Measurements from ENCODE around the gene MGST1.
"Not testable (repeated sequence)": the region's sequence is repeated elsewhere in the genome, so short reads cannot be mapped to it uniquely, and the experiment has no call there.

MGST1 gene

DNA sequence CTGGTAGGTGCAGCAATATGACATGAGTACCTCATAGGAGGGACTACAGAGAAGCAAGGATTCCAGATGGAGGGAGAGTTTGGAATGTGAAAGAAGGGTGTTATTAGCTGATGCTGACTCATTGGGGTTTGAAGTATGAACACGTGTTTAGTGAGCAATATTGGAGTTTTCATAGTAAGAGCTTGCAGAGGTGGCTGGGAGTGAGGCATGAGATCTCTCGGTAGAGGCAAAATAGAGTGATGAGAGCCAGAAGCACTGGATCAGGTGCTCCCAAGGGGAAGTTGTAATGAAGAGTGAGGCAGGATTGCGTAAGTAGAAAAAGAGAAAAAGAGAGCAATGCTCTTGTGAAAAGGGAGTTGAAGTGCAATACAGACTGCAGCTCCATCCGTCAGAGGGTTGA is 42.1 kb downstream of the MGST1 start:
- Histone ChIP-seq H3K36me3 (no peaks in the 10 kb centered on the region), H3K27me3 (ENCODE audit: insufficient read depth, low read depth, severe bottlenecking) (no peaks in the 10 kb centered on the region), H3K27ac (no peak overlapping the region), H3K9me3 (ENCODE audit: severe bottlenecking) (peaks cover 6% of the 10 kb centered on the region), H3K4me3 (ENCODE audit: low read depth, low read length) (no peak overlapping the region)
- TF ChIP-seq, protein P1, sequence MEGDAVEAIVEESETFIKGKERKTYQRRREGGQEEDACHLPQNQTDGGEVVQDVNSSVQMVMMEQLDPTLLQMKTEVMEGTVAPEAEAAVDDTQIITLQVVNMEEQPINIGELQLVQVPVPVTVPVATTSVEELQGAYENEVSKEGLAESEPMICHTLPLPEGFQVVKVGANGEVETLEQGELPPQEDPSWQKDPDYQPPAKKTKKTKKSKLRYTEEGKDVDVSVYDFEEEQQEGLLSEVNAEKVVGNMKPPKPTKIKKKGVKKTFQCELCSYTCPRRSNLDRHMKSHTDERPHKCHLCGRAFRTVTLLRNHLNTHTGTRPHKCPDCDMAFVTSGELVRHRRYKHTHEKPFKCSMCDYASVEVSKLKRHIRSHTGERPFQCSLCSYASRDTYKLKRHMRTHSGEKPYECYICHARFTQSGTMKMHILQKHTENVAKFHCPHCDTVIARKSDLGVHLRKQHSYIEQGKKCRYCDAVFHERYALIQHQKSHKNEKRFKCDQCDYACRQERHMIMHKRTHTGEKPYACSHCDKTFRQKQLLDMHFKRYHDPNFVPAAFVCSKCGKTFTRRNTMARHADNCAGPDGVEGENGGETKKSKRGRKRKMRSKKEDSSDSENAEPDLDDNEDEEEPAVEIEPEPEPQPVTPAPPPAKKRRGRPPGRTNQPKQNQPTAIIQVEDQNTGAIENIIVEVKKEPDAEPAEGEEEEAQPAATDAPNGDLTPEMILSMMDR (IDR thresholded peaks at IDR 0.05; ENCODE audit: low read depth, low read length) = no peak
- DNase-seq = no peak

DNA sequence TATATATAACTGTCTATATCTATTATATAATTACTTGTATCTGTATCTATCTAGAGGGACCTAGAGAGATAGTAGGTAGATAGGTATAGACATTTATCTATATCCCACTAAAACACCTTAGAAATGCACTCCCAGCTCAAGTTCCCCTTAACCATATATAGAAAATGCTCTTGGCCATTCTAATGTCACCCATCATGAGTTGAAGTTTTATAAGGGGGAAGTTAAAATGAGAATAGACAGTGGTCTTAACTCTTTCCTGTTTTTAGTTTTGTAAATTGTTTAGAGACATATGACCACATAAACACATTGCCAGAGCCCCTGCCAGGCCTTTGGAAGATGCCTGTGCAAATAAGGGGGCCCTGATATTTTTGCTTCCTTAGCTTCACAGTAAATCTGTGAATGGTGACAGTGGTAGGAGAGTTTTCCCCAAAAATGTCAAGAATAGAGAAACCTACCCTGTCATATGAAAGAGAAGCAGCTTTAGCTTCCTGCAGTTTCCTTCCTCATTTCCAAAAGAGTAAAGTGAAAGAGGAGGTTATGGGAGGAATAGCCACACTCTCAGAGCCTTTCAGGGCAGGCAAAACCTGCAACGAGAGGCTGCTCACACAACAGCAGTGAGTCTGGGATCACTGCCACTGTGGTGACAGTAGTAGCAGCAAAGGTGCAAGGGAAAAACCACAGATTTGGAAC is 45.5 kb downstream of the MGST1 start:
- Histone ChIP-seq H3K36me3 (no peaks in the 10 kb centered on the region), H3K9me3 (ENCODE audit: severe bottlenecking) (peaks cover 6% of the 10 kb centered on the region), H3K27ac (no peak overlapping the region), H3K27me3 (ENCODE audit: insufficient read depth, low read depth, severe bottlenecking) (no peaks in the 10 kb centered on the region), H3K4me3 (ENCODE audit: low read depth, low read length) (no peak overlapping the region)
- TF ChIP-seq, protein P1 (IDR thresholded peaks at IDR 0.05; ENCODE audit: low read depth, low read length) = no peak
- DNase-seq = no peak

DNA sequence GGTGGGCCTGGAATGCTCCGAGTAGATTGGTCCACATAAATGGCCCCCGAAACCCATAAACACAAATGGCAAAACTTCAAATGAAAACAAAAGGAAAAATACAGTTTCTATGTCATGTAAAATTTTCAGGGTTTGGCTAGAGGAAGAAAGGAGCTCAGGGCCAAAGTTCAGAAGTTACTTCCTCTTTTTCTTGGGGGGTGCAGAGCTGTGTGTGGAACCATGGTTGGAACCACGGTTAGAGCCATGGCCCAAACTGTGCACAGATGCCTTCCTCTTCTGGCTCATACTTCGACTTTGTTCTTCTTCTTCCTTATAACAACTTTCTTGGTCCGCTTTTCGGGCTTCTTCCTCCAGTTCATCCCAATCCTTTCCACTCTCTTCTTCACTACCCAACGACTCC is 51.7 kb downstream of the MGST1 start:
- Histone ChIP-seq H3K27me3 (ENCODE audit: insufficient read depth, low read depth, severe bottlenecking) (no peaks in the 10 kb centered on the region), H3K36me3 (no peaks in the 10 kb centered on the region), H3K4me3 (ENCODE audit: low read depth, low read length) (no peak overlapping the region), H3K27ac (no peak overlapping the region), H3K9me3 (ENCODE audit: severe bottlenecking) (no peaks in the 10 kb centered on the region)
- DNase-seq = no peak
- TF ChIP-seq, protein P1 (IDR thresholded peaks at IDR 0.05; ENCODE audit: low read depth, low read length) = no peak

DNA sequence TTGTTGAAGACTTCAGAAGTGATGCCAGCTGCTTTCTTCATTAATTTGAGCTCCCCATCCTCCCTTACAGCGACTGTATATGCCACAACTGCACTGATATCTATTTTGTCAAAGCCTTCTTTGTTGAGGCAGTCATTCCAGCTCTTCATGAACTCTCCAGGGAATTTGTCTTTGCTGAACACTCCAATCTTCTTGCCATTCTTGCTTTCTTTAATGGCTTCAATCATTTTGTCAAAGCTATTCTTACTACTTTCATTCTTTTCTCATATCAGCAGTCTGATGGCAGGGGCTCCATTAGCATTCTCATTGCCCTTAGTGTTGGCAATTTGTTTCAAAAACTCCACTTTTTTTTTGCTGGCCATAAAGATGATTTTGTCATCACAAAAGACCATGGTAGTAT is 54.4 kb downstream of the MGST1 start:
- H3K4me3 ChIP-seq (ENCODE audit: low read depth, low read length); H3K36me3 ChIP-seq; H3K9me3 ChIP-seq (ENCODE audit: severe bottlenecking); H3K27ac ChIP-seq; H3K27me3 ChIP-seq (ENCODE audit: insufficient read depth, low read depth, severe bottlenecking); DNase-seq: not testable (repeated sequence)

DNA sequence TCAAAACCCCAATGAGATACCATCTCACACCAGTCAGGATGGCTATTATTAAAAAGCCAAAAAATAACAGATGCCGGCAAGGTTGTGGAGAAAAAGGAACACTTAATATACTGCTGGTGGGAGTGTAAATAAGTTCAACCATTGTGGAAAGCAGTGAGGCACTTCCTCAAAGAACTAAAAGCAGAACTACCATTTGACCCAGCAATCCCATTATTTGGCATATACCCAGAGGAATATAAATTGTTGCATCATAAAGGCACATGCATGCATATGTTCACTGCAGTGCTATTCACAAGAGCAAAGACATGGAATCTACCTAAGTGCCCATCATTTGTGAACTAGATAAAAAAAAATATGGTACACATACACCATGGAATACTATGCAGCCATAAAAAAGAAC is 59.9 kb downstream of the MGST1 start:
- H3K9me3 ChIP-seq (ENCODE audit: severe bottlenecking) = no peaks in the 10 kb centered on the region
- no peak for DNase-seq
- TF ChIP-seq, protein P1 (IDR thresholded peaks at IDR 0.05; ENCODE audit: low read depth, low read length) = no peak
- no peak overlapping the region for H3K4me3 ChIP-seq (ENCODE audit: low read depth, low read length)
- H3K36me3 ChIP-seq = no peaks in the 10 kb centered on the region
- H3K27ac ChIP-seq = no peak overlapping the region
- H3K27me3 ChIP-seq (ENCODE audit: insufficient read depth, low read depth, severe bottlenecking) = no peaks in the 10 kb centered on the region

All from WERI-Rb-1 (cell line).